Measurements from ENCODE around the gene NR2C1. TPM values are rescaled to one million over a fixed set of nuclear protein-coding genes. Genes with fewer than 3 reads are reported as not detected.

NR2C1 gene
- total RNA-seq, 1 donor from 2014 or later, result 44.3 TPM

DNA sequence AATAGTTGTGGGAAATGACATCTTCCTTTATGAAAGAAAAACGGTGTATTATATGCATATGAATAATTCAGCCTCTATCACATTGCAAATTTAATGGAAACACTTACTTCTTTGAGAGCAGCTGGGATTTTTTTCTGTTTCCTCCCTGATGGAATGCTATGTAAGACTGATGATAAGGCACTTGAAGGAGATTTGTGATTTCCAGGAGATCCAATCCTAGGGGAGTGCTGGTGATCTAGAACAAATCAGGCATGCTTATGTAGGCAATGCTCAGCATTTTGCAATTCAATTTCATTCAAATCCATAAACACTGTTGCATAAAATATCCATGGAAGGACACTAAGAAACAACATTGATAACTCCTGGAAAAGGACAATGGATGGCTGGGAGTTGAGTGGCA lies 16.0 kb upstream of the NR2C1 start:
- no peak for TF ChIP-seq EZH2 (IDR thresholded peaks at IDR 0.05; ENCODE audit: insufficient read depth, low read length)
- TF ChIP-seq, protein P1, sequence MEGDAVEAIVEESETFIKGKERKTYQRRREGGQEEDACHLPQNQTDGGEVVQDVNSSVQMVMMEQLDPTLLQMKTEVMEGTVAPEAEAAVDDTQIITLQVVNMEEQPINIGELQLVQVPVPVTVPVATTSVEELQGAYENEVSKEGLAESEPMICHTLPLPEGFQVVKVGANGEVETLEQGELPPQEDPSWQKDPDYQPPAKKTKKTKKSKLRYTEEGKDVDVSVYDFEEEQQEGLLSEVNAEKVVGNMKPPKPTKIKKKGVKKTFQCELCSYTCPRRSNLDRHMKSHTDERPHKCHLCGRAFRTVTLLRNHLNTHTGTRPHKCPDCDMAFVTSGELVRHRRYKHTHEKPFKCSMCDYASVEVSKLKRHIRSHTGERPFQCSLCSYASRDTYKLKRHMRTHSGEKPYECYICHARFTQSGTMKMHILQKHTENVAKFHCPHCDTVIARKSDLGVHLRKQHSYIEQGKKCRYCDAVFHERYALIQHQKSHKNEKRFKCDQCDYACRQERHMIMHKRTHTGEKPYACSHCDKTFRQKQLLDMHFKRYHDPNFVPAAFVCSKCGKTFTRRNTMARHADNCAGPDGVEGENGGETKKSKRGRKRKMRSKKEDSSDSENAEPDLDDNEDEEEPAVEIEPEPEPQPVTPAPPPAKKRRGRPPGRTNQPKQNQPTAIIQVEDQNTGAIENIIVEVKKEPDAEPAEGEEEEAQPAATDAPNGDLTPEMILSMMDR (IDR thresholded peaks at IDR 0.05; ENCODE audit: insufficient read depth, low read depth, low read length), result no peak
- peaks cover 8% of the 10 kb centered on the region for H3K36me3 Mint-ChIP-seq (ENCODE audit: low read depth, unreplicated experiment)

DNA sequence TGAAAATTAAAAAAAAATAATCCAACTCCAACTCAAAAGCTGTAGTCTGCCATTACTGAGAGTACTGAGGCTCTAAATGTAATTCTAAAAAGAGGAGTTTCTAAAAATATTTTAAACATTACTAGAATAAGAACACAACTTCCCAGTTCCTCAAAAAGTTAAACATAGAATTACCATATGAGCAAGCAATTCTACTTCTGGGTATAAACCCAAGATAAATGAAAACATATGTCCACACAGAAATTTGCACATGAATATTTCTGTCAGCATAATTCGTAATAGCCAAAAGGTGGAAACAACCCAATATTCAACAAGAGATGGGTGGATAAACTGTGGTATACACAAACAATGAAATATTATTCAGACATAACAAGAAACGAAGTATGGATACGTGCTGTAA lies 15.0 kb upstream of the NR2C1 start:
- Histone ChIP-seq H3K4me1 (ENCODE audit: insufficient read depth, low read length) (no peaks in the 10 kb centered on the region), H3K36me3 (ENCODE audit: insufficient read depth, low read length) (peaks cover 23% of the 10 kb centered on the region), H3K9ac (ENCODE audit: low read length) (no peak overlapping the region), H3K79me2 (ENCODE audit: insufficient read depth, low read length) (no peaks in the 10 kb centered on the region), H3K9me3 (ENCODE audit: insufficient read depth, low read depth, low read length) (no peaks in the 10 kb centered on the region), H3K4me2 (ENCODE audit: low read length) (no peak overlapping the region), H3K4me3 (ENCODE audit: insufficient read depth, low read depth, low read length) (no peak overlapping the region), H3K27me3 (ENCODE audit: insufficient read depth, low read length) (no peaks in the 10 kb centered on the region), H2AFZ (ENCODE audit: low read depth, low read length) (no peak overlapping the region), H3K27ac (ENCODE audit: low read depth, low read length) (no peak overlapping the region), H4K20me1 (ENCODE audit: insufficient read depth, low read length) (no peaks in the 10 kb centered on the region)
- TF ChIP-seq, protein P1 (IDR thresholded peaks at IDR 0.05; ENCODE audit: insufficient read depth, low read depth, low read length), result no peak
- no peak for TF ChIP-seq EZH2 (IDR thresholded peaks at IDR 0.05; ENCODE audit: insufficient read depth, low read length)
- DNase-seq (ENCODE audit: low read depth) (no peak), FAIRE-seq (no peak)
- Mint-ChIP-seq H3K27ac (ENCODE audit: unreplicated experiment) (no peak overlapping the region), H3K9me3 (ENCODE audit: unreplicated experiment) (no peaks in the 10 kb centered on the region), H3K36me3 (ENCODE audit: low read depth, unreplicated experiment) (peaks cover 8% of the 10 kb centered on the region), H3K4me3 (ENCODE audit: unreplicated experiment) (no peak overlapping the region), H3K27me3 (ENCODE audit: low read depth, unreplicated experiment) (no peaks in the 10 kb centered on the region), H3K4me1 (ENCODE audit: low read depth, unreplicated experiment) (peaks cover 11% of the 10 kb centered on the region)

More for the DNA sequence above, 16.0 kb upstream of the NR2C1 start:
- no peak overlapping the region for H3K4me3 Mint-ChIP-seq (ENCODE audit: unreplicated experiment)
- Histone ChIP-seq H3K9me3 (ENCODE audit: insufficient read depth, low read depth, low read length) (no peaks in the 10 kb centered on the region), H3K36me3 (ENCODE audit: insufficient read depth, low read length) (peaks cover 25% of the 10 kb centered on the region), H3K4me2 (ENCODE audit: low read length) (no peak overlapping the region), H3K27ac (ENCODE audit: low read depth, low read length) (no peak overlapping the region), H3K27me3 (ENCODE audit: insufficient read depth, low read length) (no peaks in the 10 kb centered on the region), H3K79me2 (ENCODE audit: insufficient read depth, low read length) (no peaks in the 10 kb centered on the region), H2AFZ (ENCODE audit: low read depth, low read length) (no peak overlapping the region), H3K4me3 (ENCODE audit: insufficient read depth, low read depth, low read length) (no peak overlapping the region), H3K4me1 (ENCODE audit: insufficient read depth, low read length) (no peaks in the 10 kb centered on the region), H4K20me1 (ENCODE audit: insufficient read depth, low read length) (no peaks in the 10 kb centered on the region), H3K9ac (ENCODE audit: low read length) (no peak overlapping the region)
- DNase-seq (ENCODE audit: low read depth), result no peak
- H3K4me1 Mint-ChIP-seq (ENCODE audit: low read depth, unreplicated experiment), result peaks cover 2% of the 10 kb centered on the region
- no peak for FAIRE-seq
- no peak overlapping the region for H3K27ac Mint-ChIP-seq (ENCODE audit: unreplicated experiment)
- H3K9me3 Mint-ChIP-seq (ENCODE audit: unreplicated experiment), result no peaks in the 10 kb centered on the region
- H3K27me3 Mint-ChIP-seq (ENCODE audit: low read depth, unreplicated experiment), result no peaks in the 10 kb centered on the region

- no peak overlapping the region for H2AFZ ChIP-seq (ENCODE audit: low read depth, low read length)
- no peaks in the 10 kb centered on the region for H3K9me3 Mint-ChIP-seq (ENCODE audit: unreplicated experiment)
- no peak overlapping the region for H3K27ac ChIP-seq (ENCODE audit: low read depth, low read length)
- H3K4me3 Mint-ChIP-seq (ENCODE audit: unreplicated experiment), result no peak overlapping the region
- H3K27ac Mint-ChIP-seq (ENCODE audit: unreplicated experiment), result no peak overlapping the region
- no peaks in the 10 kb centered on the region for H3K27me3 ChIP-seq (ENCODE audit: insufficient read depth, low read length)
- H3K4me3 ChIP-seq (ENCODE audit: insufficient read depth, low read depth, low read length), result no peak overlapping the region
- no peaks in the 10 kb centered on the region for H4K20me1 ChIP-seq (ENCODE audit: insufficient read depth, low read length)
- no peaks in the 10 kb centered on the region for H3K27me3 Mint-ChIP-seq (ENCODE audit: low read depth, unreplicated experiment)
- H3K9me3 ChIP-seq (ENCODE audit: insufficient read depth, low read depth, low read length), result no peaks in the 10 kb centered on the region
- H3K4me1 ChIP-seq (ENCODE audit: insufficient read depth, low read length), result no peaks in the 10 kb centered on the region
- H3K9ac ChIP-seq (ENCODE audit: low read length), result no peak overlapping the region
- FAIRE-seq, result peak; percentile 63
- TF ChIP-seq, protein P1 (IDR thresholded peaks at IDR 0.05; ENCODE audit: insufficient read depth, low read depth, low read length), result no peak
- no peak for TF ChIP-seq EZH2 (IDR thresholded peaks at IDR 0.05; ENCODE audit: insufficient read depth, low read length)
- DNase-seq (ENCODE audit: low read depth), result no peak
- peaks cover 12% of the 10 kb centered on the region for H3K4me1 Mint-ChIP-seq (ENCODE audit: low read depth, unreplicated experiment)
- no peak overlapping the region for H3K4me2 ChIP-seq (ENCODE audit: low read length)
- H3K79me2 ChIP-seq (ENCODE audit: insufficient read depth, low read length), result no peaks in the 10 kb centered on the region
- H3K36me3 Mint-ChIP-seq (ENCODE audit: low read depth, unreplicated experiment), result peaks cover 7% of the 10 kb centered on the region
- H3K36me3 ChIP-seq (ENCODE audit: insufficient read depth, low read length), result peaks cover 23% of the 10 kb centered on the region
Observed at GRCh38 chr12:95085612-95086011, 12.2 kb upstream of the NR2C1 start.

Data from astrocyte (in vitro differentiated cells and primary cell).